Islet of Langerhans (tissue), 1 donor: ENCODE data around the gene BMPR2.
A peak's percentile ranks its signal among the peaks of the same experiment; 100 is the strongest.
"Not testable (repeated sequence)": the region's sequence is repeated elsewhere in the genome, so short reads cannot be mapped to it uniquely, and the experiment has no call there.

Source experiments
- FAIRE-seq: peaks from one replicate; lab custom pipeline; 2011; peaks lifted over from hg19 to GRCh38; lab: Jason Lieb, UNC

Gene BMPR2

DNA sequence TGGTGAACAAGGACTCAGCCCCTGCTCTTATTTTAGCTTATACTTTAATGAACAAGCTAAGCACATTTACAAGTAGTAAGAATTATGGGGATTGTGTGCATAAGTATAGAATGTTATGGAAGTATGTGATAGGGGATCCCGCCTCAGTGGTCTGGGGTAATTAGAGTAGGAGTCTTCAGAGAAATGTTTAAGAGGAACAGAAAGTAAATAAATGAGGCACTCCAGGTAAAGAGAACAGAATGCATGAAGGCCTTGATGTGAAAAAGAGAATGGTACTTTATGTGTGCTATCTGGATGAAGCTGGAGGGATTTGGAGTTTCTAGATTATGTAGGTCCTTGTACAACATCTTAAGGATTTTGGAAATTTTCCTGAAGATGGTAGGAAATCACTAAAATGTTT lies 76.6 kb downstream of the BMPR2 start:
- no peak for FAIRE-seq

- FAIRE-seq: no peak
Measured at GRCh38 chr2:202454536-202454935, 78.4 kb downstream of the BMPR2 start.

DNA sequence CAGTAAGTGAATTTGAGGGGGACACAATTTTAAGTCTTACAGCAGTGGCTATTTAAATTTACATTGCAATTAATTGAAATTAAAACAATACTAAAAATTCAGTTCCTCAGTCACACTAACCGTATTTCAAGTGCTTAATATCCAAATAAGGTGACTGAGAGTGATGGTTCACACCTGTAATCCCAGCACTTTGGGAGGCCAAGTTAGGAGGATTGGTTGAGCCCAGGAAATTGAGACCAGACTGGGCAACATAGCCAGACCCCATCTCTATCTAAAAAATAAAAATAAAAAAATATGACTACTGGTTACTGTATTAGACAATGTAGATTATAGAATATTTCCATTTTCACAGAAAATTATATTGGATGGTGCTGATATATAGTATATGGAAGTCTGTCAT lies 79.0 kb downstream of the BMPR2 start:
- FAIRE-seq: no peak

- no peak for FAIRE-seq
Measured at GRCh38 chr2:202460119-202460518, 84.0 kb downstream of the BMPR2 start.

GRCh38 chr2:202479090-202479489 lies 103.0 kb downstream of the BMPR2 start:
- no peak for FAIRE-seq

DNA sequence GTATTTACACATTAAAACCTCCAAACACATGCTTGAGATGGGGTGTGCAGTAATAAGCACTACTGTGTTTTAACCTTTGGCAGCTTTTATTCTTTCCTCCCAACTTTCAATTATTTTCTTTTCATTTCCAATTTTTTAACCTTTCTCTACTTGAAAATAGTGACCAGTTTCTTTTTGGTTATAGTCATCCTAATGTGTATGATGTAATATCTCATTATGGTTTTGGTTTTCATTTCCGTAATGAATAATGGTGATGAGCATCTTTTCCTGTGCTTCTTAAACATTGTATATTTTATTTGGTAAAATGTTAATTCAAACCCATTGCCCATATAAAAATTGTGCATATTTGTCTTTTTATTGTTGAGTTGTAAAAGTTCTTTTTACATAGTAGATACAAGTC lies 103.5 kb downstream of the BMPR2 start:
- no peak for FAIRE-seq

- FAIRE-seq: no peak
Measured at GRCh38 chr2:202486351-202486750, 110.2 kb downstream of the BMPR2 start.

GRCh38 chr2:202488671-202489070 lies 112.5 kb downstream of the BMPR2 start:
- FAIRE-seq: no peak

DNA sequence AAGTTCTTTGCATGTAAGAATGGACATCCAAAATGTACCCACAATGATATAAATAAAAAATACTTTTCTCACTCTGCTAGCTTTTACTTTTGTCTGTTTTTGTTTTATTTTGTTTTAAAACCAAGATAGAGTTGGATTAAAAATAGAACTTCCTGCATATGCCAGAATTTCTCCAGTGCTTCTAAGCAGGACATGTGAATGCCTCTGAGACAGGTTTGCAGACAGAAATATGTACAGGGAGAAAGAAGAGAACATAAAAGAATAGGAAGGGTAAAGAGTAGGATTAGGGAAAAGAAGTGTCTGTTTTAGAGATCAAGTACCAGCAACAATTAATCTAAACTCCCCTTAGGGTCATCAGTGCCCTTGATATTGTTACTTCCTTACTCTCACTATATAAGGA lies 114.4 kb downstream of the BMPR2 start:
- FAIRE-seq: no peak

DNA sequence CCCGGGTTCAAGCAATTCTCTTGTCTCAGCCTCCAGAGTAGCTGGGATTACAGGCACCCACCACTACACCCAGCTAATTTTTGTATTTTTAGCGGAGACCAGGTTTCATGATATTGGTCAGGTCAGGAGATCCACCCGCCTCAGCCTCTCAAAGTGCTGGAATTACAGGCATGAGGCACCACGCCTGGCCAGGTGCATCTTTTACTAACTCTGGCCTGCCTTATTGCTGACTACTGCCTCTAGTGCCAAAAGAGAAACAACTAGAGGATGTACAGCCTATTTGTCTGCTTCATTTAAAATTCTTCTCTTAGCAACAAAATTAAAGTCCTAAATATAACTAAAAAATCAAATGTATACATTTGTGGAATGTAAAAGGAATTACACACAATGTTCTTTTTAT lies 115.4 kb downstream of the BMPR2 start:
- no peak for FAIRE-seq

DNA sequence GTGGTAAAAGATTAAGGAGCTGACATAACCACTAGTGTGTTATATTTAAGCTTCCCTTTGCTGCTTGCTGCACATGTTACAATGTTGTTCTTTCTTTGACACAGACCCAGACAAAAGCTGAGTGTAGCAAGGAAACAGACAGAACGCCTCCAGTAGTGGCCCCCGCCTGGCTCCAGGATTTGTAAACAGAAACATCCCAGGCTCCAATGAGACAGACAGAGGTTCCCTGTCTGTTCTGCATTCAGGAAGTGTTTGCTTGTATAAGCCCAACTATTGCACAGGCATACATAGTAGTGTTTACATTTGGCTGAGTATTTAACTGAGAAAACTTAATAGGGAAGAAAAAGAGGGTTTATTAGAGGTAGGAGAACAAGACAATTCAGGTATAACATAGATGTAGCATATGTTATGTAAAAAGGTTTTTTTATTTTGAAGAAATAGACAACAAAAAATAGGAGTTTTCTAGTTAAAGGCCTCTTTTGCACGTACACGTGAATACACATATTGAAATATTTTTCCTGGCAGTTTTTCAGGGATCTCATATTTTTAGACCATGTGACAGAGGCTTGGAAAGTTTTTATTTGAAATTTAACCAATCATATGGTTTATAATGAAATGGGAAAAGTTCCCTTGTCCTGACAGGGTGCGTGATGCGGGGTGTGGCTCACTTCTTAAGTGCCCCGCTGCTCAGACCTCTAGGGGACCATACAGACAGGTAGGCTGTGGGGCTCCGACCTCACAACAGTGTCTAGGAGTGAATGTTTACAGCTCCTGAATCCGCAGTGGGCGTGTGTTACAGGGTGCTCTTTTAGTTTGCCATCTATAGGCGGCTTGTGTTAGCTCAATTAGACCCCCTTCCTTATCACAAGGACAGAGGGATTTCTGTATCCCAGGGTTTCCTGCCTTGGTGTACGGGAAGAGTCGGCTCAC lies 118.4 kb downstream of the BMPR2 start:
- FAIRE-seq: no peak

- no peak for FAIRE-seq
Measured at GRCh38 chr2:202495230-202495604, 119.1 kb downstream of the BMPR2 start.

DNA sequence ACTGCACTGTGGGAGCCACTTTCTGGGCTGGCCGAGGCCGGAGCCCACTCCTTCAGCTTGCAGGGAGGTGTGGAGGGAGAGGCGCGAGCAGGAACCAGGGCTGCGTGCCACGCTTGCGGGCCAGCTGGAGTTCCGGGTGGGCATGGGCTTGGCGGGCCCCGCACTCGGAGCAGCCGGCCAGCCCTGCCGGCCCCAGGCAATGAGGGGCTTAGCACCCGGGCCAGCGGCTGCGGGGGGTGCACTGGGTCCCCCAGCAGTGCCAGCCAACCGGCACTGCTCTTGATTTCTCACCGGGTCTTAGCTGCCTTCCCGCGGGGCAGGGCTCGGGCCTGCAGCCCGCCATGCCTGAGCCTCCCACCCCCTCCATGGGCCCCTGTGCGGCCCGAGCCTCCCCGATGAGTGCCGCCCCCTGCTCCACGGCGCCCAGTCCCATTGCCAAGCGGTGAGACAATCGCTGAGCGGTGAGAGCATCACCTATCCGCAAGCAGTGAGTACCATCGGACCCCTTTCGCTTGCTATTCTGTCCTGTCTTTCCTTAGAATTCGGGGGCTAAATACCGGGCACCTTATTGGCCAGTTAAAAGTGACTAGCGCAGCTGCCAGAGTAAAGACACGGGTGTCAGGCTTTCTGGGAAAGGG lies 120.8 kb downstream of the BMPR2 start:
- FAIRE-seq: not testable (repeated sequence)

- not testable (repeated sequence) for FAIRE-seq
Measured at GRCh38 chr2:202497473-202497866, 121.3 kb downstream of the BMPR2 start.

DNA sequence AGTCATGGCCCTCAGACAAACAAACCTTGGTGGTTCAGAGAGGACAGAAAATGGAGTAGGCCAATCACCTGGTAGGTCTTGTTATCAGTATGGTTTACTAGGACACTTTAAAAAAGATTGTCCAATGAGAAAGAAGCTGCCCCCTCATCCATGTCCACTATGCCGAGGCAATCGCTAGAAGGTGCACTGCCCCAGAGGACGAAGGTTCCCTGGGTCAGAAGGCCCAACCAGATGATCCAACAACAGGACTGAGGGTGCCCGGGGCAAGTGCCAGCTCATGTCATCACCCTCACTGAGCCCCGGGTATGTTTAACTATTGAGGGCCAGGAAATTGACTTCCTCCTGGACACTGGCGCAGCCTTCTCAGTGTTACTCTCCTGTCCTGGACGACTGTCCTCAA lies 123.7 kb downstream of the BMPR2 start:
- not testable (repeated sequence) for FAIRE-seq

DNA sequence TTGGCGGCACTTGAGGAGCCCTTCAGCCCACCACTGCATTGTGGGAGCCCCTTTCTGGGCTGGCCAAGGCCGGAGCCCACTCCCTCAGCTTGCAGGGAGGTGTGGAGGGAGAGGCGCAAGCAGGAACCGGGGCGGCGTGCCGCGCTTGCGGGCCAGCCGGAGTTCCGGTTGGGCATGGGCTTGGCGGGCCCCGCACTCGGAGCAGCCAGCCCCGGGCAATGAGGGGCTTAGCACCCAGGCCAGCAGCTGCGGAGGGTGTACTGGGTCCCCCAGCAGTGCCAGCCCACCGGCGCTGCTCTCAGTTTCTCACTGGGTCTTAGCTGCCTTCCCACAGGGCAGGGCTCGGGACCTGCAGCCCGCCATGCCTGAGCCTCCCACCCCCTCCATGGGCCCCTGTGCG lies 127.1 kb downstream of the BMPR2 start:
- not testable (repeated sequence) for FAIRE-seq

DNA sequence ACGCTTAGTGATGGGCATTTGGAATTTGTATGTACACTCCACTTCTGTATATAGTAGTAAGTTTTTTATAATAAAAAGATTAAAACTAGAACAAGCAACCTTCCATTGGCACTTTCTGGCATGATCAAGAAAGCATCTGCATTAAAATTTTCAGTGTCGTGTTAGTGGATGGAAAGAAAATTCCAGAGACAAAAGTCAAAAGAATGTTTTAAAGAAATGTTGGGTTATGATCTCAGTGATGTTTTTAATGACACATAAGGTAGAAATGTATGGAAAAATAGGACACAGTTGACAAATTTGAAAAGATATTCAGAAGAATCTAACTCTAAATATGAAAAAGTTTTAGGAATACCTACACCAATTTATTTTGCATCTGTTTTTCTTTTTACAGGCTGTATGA lies 132.6 kb downstream of the BMPR2 start:
- peak; percentile 43 for FAIRE-seq

GRCh38 chr2:202510911-202511310 lies 134.8 kb downstream of the BMPR2 start:
- FAIRE-seq: no peak

- FAIRE-seq: no peak
Measured at GRCh38 chr2:202512176-202512575, 136.0 kb downstream of the BMPR2 start.

- FAIRE-seq: no peak
Measured at GRCh38 chr2:202514732-202515131, 138.6 kb downstream of the BMPR2 start.

- FAIRE-seq: peak; percentile 33
Measured at GRCh38 chr2:202519453-202519852, 143.3 kb downstream of the BMPR2 start.

DNA sequence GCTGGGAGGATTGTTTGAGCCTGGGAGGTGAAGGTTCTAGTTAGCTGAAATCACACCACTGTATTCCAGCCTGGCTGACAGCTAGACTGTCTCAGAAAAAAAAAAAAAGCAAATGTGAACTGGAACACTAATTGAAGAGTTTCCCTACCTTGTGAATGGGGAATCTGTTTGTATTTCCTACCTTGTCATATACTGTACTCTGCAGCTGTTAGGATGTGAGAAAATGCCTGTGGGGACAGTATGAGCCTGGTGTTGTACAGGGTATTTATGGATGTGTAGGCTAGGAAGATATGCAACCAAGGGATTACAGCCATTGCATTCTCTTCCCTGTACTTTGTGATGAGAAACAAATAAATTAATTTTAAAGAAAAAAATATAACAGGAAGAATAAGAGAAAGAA lies 145.3 kb downstream of the BMPR2 start:
- no peak for FAIRE-seq

DNA sequence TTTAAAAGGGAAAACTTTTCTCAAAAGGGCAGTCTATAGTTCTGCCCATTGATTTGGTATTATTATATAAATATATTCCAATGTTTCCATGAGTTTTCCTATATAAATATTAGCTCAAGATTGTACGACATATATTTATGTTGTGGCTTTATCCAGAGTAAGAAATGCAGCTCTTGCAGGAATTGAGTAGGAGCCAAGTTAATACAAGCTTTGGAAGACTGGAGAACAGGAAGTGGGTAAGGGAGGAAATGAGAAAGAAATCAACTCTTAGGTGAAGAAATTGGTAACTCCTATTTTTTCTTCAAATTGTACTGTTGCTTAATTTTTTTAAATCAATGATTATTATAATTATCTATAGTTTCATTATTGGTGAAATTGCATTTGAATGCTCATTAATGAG lies 153.3 kb downstream of the BMPR2 start:
- FAIRE-seq: no peak

DNA sequence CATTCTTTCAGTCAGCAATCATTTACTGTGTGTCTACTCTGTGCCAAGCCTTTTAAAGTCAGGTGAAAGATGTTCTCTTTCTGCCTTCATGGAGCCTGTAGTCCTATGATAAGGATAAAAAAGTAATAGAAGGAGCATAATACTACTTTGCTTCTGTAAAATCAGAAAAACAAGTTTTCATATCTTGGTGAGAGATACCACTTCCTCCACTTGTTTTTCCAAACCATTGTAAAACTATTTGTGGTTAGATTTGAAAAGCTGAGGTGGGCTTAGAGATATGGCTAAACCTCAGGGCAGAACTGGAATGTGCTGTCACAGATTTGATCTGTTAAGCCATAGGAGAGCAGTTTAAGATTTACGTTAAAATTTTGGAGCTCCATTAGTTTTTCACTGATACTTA lies 153.9 kb downstream of the BMPR2 start:
- no peak for FAIRE-seq
